IMR-90 (cell line): ENCODE data around the gene LGI4. TPM values are rescaled to one million over a fixed set of nuclear protein-coding genes. Genes with fewer than 3 reads are reported as not detected.

Experiments
- ATAC-seq: fragments of 200-7000 bp; cut with Tn5 transposase; 2 replicates; pipeline ENCODE4 v1.9.1; 2020; ENCODE audit warnings: low read depth, mild to moderate bottlenecking, moderate library complexity
- BruUV-seq: library from RNA; stranded (reverse); fragments of 400-500 nt; replicated peaks from 2 replicates; lab custom pipeline; 2021; lab: Mats Ljungman, UMichigan
- CTCF ChIA-PET: fragments of 300-600 bp; formaldehyde crosslinking; extraction: SDS; loops from one replicate; lab custom pipeline; 2021; ENCODE audit warnings: antibody characterized with exemption; lab: Yijun Ruan, JAX
- POLR2A ChIA-PET: fragments of 300-600 bp; sonication (Branson Sonifier 250); formaldehyde crosslinking; loops from one replicate; lab custom pipeline; 2022; ENCODE audit warnings: antibody characterized with exemption; ENCODE audit not compliant: unreplicated experiment; lab: Charles Lee
- DNase-seq: peaks from one replicate; pipeline ENCODE4 v3.0.0; 2013
- H2AFZ ChIP-seq: replicated peaks from 2 replicates; pipeline ENCODE3; 2013; ENCODE audit warnings: low read length, mild to moderate bottlenecking; ENCODE audit not compliant: poor library complexity
- H2AK5ac ChIP-seq: 2 replicates; pipeline ENCODE4 v1.6.1; 2013; ENCODE audit warnings: low read depth, low read length, inconsistent platforms
- H2AK9ac ChIP-seq: replicated peaks from 2 replicates; pipeline ENCODE3; 2013; ENCODE audit warnings: mild to moderate bottlenecking, low read depth, low read length, moderate library complexity; ENCODE audit not compliant: poor library complexity
- H2BK120ac ChIP-seq: 2 replicates; pipeline ENCODE4 v1.6.1; 2013; ENCODE audit warnings: low read depth, low read length, inconsistent platforms
- H2BK15ac ChIP-seq: 3 replicates; pipeline ENCODE4 v1.6.1; 2013; ENCODE audit warnings: low read depth, low read length, inconsistent platforms
- H2BK20ac ChIP-seq: 2 replicates; pipeline ENCODE4 v1.6.1; 2013; ENCODE audit warnings: low read depth, mild to moderate bottlenecking, inconsistent platforms, low read length, moderate library complexity
- H2BK5ac ChIP-seq: 2 replicates; pipeline ENCODE4 v1.6.1; 2013; ENCODE audit warnings: mild to moderate bottlenecking, low read depth, low read length, inconsistent platforms; ENCODE audit not compliant: poor library complexity, severe bottlenecking
- H3K14ac ChIP-seq: replicated peaks from 2 replicates; pipeline ENCODE4 v1.6.1; 2013; ENCODE audit warnings: low read depth, low read length, inconsistent platforms
- H3K18ac ChIP-seq: 2 replicates; pipeline ENCODE4 v1.6.1; 2013; ENCODE audit warnings: low read depth, low read length, control low read depth
- H3K23ac ChIP-seq: 2 replicates; pipeline ENCODE4 v1.6.1; 2013; ENCODE audit warnings: low read depth, low read length, inconsistent platforms
- H3K27ac ChIP-seq: 2 replicates; pipeline ENCODE4 v1.5.1; 2013; ENCODE audit warnings: mild to moderate bottlenecking, control low read depth, low read length; ENCODE audit not compliant: insufficient read depth
- H3K27me3 ChIP-seq: 2 replicates; pipeline ENCODE4 v1.6.1; 2013; ENCODE audit warnings: low read length; ENCODE audit not compliant: control insufficient read depth, insufficient read depth
- H3K36me3 ChIP-seq: 2 replicates; pipeline ENCODE4 v1.6.1; 2013; ENCODE audit warnings: low read length, mixed read lengths; ENCODE audit not compliant: control insufficient read depth, insufficient read depth
- H3K4ac ChIP-seq: 2 replicates; pipeline ENCODE4 v1.6.1; 2013; ENCODE audit warnings: low read depth, low read length, inconsistent platforms
- H3K4me1 ChIP-seq: 2 replicates; pipeline ENCODE4 v1.6.1; 2013; ENCODE audit warnings: low read length, mixed read lengths; ENCODE audit not compliant: control insufficient read depth, insufficient read depth
- H3K4me2 ChIP-seq: 2 replicates; pipeline ENCODE4 v1.6.1; 2013; ENCODE audit warnings: low read depth, mild to moderate bottlenecking, control low read depth, low read length, moderate library complexity
- H3K4me3 ChIP-seq: 2 replicates; pipeline ENCODE4 v1.5.1; 2013; ENCODE audit warnings: low read depth, mild to moderate bottlenecking, control low read depth, low read length, moderate library complexity; ENCODE audit not compliant: insufficient read depth
- H3K56ac ChIP-seq: 2 replicates; pipeline ENCODE4 v1.6.1; 2013; ENCODE audit warnings: low read length, inconsistent platforms; ENCODE audit not compliant: insufficient read depth; ENCODE audit errors: extremely low read depth
- H3K79me1 ChIP-seq, 2 experiments: 2 replicates each; pipeline ENCODE4 v1.6.1; 2013; ENCODE audit warnings: low read length in 2 of 2, inconsistent platforms in 1 of 2, low read depth in 1 of 2
- H3K9ac ChIP-seq: 2 replicates; pipeline ENCODE4 v1.6.1; 2013; ENCODE audit warnings: low read depth, low read length, control low read depth
- H3K9me1 ChIP-seq: 2 replicates; pipeline ENCODE4 v1.6.1; 2013; ENCODE audit warnings: low read length, inconsistent platforms; ENCODE audit not compliant: insufficient read depth
- H3K9me3 ChIP-seq: 2 replicates; pipeline ENCODE4 v1.6.1; 2013; ENCODE audit warnings: low read length; ENCODE audit not compliant: control insufficient read depth, insufficient read depth
- H4K20me1 ChIP-seq: 2 replicates; pipeline ENCODE4 v1.6.1; 2013; ENCODE audit warnings: low read length, inconsistent platforms; ENCODE audit not compliant: insufficient read depth
- H4K5ac ChIP-seq: 2 replicates; pipeline ENCODE4 v1.6.1; 2013; ENCODE audit warnings: mild to moderate bottlenecking, low read depth, low read length, control low read depth
- H4K8ac ChIP-seq, 2 experiments: 2 replicates each; pipeline ENCODE4 v1.6.1; 2013; ENCODE audit warnings: low read depth in 2 of 2, low read length in 2 of 2, control low read depth in 1 of 2, inconsistent platforms in 1 of 2
- H4K91ac ChIP-seq: 2 replicates; pipeline ENCODE4 v1.6.1; 2013; ENCODE audit warnings: low read depth, low read length, inconsistent platforms; ENCODE audit not compliant: insufficient read depth
- BHLHE40 ChIP-seq: fragments of 150-350 bp; IDR thresholded peaks from 2 replicates; pipeline ENCODE4 v1.6.1; 2016; ENCODE audit warnings: mild to moderate bottlenecking, low read depth, low read length
- CEBPB ChIP-seq: IDR thresholded peaks from 2 replicates; pipeline ENCODE4 v1.6.1; 2012; ENCODE audit warnings: low read depth, low read length, improper control_type of control experiment
- CHD1 ChIP-seq: IDR thresholded peaks from 2 replicates; pipeline ENCODE4 v1.6.1; 2012; ENCODE audit warnings: low read depth, low read length, improper control_type of control experiment
- FOS ChIP-seq: fragments of 150-350 bp; IDR thresholded peaks from 2 replicates; pipeline ENCODE4 v1.6.1; 2016; ENCODE audit warnings: low read depth, low read length
- MAFK ChIP-seq: IDR thresholded peaks from 2 replicates; pipeline ENCODE4 v1.6.1; 2012; ENCODE audit warnings: low read depth, low read length, improper control_type of control experiment
- MAZ ChIP-seq: IDR thresholded peaks from 2 replicates; pipeline ENCODE4 v1.6.1; 2012; ENCODE audit warnings: low read depth, mild to moderate bottlenecking, low read length, improper control_type of control experiment, moderate library complexity, borderline replicate concordance
- MXI1 ChIP-seq: IDR thresholded peaks from 2 replicates; pipeline ENCODE4 v1.6.1; 2012; ENCODE audit warnings: low read depth, mild to moderate bottlenecking, low read length, moderate library complexity, borderline replicate concordance
- NFE2L2 ChIP-seq: fragments of 150-350 bp; IDR thresholded peaks from 2 replicates; pipeline ENCODE4 v1.6.1; 2016; ENCODE audit warnings: low read depth, mild to moderate bottlenecking, low read length
- POLR2A ChIP-seq: IDR thresholded peaks from 2 replicates; pipeline ENCODE4 v1.6.1; 2012; ENCODE audit warnings: mild to moderate bottlenecking, low read depth, low read length
- RAD21 ChIP-seq: IDR thresholded peaks from 2 replicates; pipeline ENCODE4 v1.6.1; 2012; ENCODE audit warnings: low read length, improper control_type of control experiment
- RCOR1 ChIP-seq: IDR thresholded peaks from 2 replicates; pipeline ENCODE4 v1.6.1; 2012; ENCODE audit warnings: mild to moderate bottlenecking, low read length, improper control_type of control experiment; ENCODE audit not compliant: insufficient replicate concordance
- RFX5 ChIP-seq: IDR thresholded peaks from 2 replicates; pipeline ENCODE4 v1.8.0; 2012; ENCODE audit warnings: low read depth, mild to moderate bottlenecking, low read length, moderate library complexity
- SMC3 ChIP-seq: fragments of 150-350 bp; IDR thresholded peaks from 2 replicates; pipeline ENCODE4 v1.6.1; 2016; ENCODE audit warnings: low read depth, mild to moderate bottlenecking, antibody characterized with exemption, low read length, moderate library complexity
- WGBS, 2 experiments: methylation state at CpG; one replicate each; pipeline versions ENCODE4 v1.1.5 to v1.1.7; 2013; ENCODE audit warnings: missing lambda C conversion rate in 2 of 2; ENCODE audit not compliant: insufficient read length in 1 of 2; ENCODE audit errors: extremely low coverage in 2 of 2; 5-methylcytosine and 5-hydroxymethylcytosine counted together
- dilution Hi-C: fragments of 300-500 bp; cut with HindIII; formaldehyde crosslinking; loops from one replicate; pipeline ENCODE4 v1.14.3; 2018; ENCODE audit warnings: low sequenced_read_pairs; ENCODE audit not compliant: unreplicated experiment
- in situ Hi-C: fragments of 300-500 bp; cut with MboI; formaldehyde crosslinking; loops from 3 replicates; pipeline ENCODE4 v1.14.3; 2019; ENCODE audit warnings: low sequenced_read_pairs, inconsistent platforms, mixed read lengths
- intact Hi-C: fragments of 100-400 bp; cut with micrococcal nuclease; formaldehyde crosslinking; loops from 2 replicates; pipeline ENCODE4 v1.10.0; 2022
- polyA plus RNA-seq, 3 experiments: library from polyadenylated mRNA; depleted of rRNA; stranded (reverse); fragments of >200 nt; gene quantifications; 2 replicates each; pipeline ENCODE4 v1.2.3, GENCODE V29; 2012; ENCODE audit warnings: low replicate concordance in 1 of 3
- total RNA-seq: library from RNA; depleted of rRNA; stranded (reverse); fragments of >200 nt; gene quantifications from 2 replicates; pipeline ENCODE4 v1.2.3, GENCODE V29; 2012
- TF ChIP-seq, protein P1 (sequence below): fragments of 150-350 bp; IDR thresholded peaks from 2 replicates; pipeline ENCODE4 v1.6.1; 2017; ENCODE audit warnings: mild to moderate bottlenecking, antibody characterized with exemption, low read length, low read depth
- TF ChIP-seq, protein P2 (sequence below): conservative IDR thresholded peaks from 2 replicates; pipeline ENCODE4 v1.5.1; 2012; ENCODE audit warnings: mild to moderate bottlenecking, low read depth, low read length, improper control_type of control experiment
- TF ChIP-seq, protein P3 (sequence below): fragments of 150-350 bp; IDR thresholded peaks from 2 replicates; pipeline ENCODE4 v1.6.1; 2016; ENCODE audit warnings: low read depth, mild to moderate bottlenecking, low read length, moderate library complexity, borderline replicate concordance

Gene LGI4
- total and polyA plus RNA-seq, 2 of the 4 experiments (the other 2 are of a cell fraction) = 0.10 TPM; not detected in 1

GRCh38 chr19:35109395-35110112, 25.3 kb downstream of the LGI4 start:
- Histone ChIP-seq H4K5ac (no peak overlapping the region), H3K79me1 (no peaks in the 10 kb centered on the region), H3K23ac (no peak overlapping the region), H2BK120ac (no peak overlapping the region), H3K56ac (no peak overlapping the region), H2BK15ac (no peak overlapping the region), H3K18ac (no peak overlapping the region), H4K20me1 (no peaks in the 10 kb centered on the region), H3K4me2 (no peak overlapping the region), H4K8ac (no peak overlapping the region), H3K27ac (no peak overlapping the region), H3K27me3 (peaks cover 5% of the 10 kb centered on the region; the same call in 1 of the 2 replicates), H2AK5ac (no peak overlapping the region), H3K4me1 (no peaks in the 10 kb centered on the region), H2BK20ac (no peak overlapping the region), H3K9me3 (peaks cover 5% of the 10 kb centered on the region; the same call in 1 of the 2 replicates), H4K91ac (no peak overlapping the region), H2AFZ (no peak overlapping the region), H3K36me3 (no peaks in the 10 kb centered on the region), H3K4ac (no peak overlapping the region), H3K14ac (no peak overlapping the region), H3K9ac (no peak overlapping the region), H3K4me3 (no peak overlapping the region), H2AK9ac (no peak overlapping the region), H3K9me1 (no peaks in the 10 kb centered on the region), H2BK5ac (no peak overlapping the region)
- DNase-seq (no peak), ATAC-seq (no peak)
- intact Hi-C loops (no loop called here), in situ Hi-C loops (no loop called here), dilution Hi-C loops (no loop called here)
- 73% methylated on average over 7 of the region's 22 CpGs; no CpG with 5 or more reads in 1 of the 2 experiments for WGBS, 2 experiments
- POLR2A ChIA-PET = no interaction called here
- TF ChIP-seq, protein P1, sequence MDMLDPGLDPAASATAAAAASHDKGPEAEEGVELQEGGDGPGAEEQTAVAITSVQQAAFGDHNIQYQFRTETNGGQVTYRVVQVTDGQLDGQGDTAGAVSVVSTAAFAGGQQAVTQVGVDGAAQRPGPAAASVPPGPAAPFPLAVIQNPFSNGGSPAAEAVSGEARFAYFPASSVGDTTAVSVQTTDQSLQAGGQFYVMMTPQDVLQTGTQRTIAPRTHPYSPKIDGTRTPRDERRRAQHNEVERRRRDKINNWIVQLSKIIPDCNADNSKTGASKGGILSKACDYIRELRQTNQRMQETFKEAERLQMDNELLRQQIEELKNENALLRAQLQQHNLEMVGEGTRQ = no peak
- no peak for TF ChIP-seq CHD1
- no peak for TF ChIP-seq MAFK
- no peak for TF ChIP-seq MXI1
- no peak for TF ChIP-seq RFX5
- TF ChIP-seq NFE2L2 = no peak
- no peak for TF ChIP-seq POLR2A
- TF ChIP-seq FOS = no peak
- TF ChIP-seq CEBPB = no peak
- no peak for TF ChIP-seq SMC3
- TF ChIP-seq, protein P2, sequence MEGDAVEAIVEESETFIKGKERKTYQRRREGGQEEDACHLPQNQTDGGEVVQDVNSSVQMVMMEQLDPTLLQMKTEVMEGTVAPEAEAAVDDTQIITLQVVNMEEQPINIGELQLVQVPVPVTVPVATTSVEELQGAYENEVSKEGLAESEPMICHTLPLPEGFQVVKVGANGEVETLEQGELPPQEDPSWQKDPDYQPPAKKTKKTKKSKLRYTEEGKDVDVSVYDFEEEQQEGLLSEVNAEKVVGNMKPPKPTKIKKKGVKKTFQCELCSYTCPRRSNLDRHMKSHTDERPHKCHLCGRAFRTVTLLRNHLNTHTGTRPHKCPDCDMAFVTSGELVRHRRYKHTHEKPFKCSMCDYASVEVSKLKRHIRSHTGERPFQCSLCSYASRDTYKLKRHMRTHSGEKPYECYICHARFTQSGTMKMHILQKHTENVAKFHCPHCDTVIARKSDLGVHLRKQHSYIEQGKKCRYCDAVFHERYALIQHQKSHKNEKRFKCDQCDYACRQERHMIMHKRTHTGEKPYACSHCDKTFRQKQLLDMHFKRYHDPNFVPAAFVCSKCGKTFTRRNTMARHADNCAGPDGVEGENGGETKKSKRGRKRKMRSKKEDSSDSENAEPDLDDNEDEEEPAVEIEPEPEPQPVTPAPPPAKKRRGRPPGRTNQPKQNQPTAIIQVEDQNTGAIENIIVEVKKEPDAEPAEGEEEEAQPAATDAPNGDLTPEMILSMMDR = no peak
- no peak for TF ChIP-seq RCOR1
- TF ChIP-seq BHLHE40 = no peak
- TF ChIP-seq, protein P3, sequence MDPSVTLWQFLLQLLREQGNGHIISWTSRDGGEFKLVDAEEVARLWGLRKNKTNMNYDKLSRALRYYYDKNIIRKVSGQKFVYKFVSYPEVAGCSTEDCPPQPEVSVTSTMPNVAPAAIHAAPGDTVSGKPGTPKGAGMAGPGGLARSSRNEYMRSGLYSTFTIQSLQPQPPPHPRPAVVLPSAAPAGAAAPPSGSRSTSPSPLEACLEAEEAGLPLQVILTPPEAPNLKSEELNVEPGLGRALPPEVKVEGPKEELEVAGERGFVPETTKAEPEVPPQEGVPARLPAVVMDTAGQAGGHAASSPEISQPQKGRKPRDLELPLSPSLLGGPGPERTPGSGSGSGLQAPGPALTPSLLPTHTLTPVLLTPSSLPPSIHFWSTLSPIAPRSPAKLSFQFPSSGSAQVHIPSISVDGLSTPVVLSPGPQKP = no peak
- no peak for TF ChIP-seq RAD21
- TF ChIP-seq MAZ = no peak
- BruUV-seq = no TSS peak
- CTCF ChIA-PET = no interaction called here
